GM19328 (cell line): ENCODE data around the gene ZNF236.
"Not testable (repeated sequence)": the region's sequence is repeated elsewhere in the genome, so short reads cannot be mapped to it uniquely, and the experiment has no call there.

Experiments
- ATAC-seq: cut with Tn5 transposase; IDR thresholded peaks from one replicate; pipeline ENCODE4 v1.9.1; 2021; ENCODE audit warnings: mild to moderate bottlenecking, moderate library complexity; ENCODE audit not compliant: unreplicated experiment

The ZNF236 gene

DNA sequence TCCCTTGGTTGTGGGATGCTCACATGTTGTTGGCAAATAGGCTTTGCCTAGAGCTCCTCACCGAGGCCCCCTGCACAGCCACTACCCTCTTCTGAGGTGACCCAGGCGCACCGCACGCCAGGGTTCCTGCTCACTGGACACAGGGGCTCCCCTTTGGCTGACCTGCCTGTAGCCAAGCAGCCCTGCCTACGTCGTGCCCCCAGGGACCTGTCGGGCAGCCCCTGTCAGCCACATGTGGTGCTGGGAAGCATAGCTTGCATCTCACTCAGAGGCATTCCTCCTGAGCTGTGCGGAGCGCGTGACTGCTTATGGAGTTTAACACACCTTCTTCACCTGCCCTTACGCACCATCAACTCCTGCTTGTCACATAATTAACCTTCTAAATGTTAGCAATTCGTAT is 116.3 kb downstream of the ZNF236 start:
- no peak for ATAC-seq

- ATAC-seq, result no peak
Observed at GRCh38 chr18:76941284-76941683, 118.9 kb downstream of the ZNF236 start.

DNA sequence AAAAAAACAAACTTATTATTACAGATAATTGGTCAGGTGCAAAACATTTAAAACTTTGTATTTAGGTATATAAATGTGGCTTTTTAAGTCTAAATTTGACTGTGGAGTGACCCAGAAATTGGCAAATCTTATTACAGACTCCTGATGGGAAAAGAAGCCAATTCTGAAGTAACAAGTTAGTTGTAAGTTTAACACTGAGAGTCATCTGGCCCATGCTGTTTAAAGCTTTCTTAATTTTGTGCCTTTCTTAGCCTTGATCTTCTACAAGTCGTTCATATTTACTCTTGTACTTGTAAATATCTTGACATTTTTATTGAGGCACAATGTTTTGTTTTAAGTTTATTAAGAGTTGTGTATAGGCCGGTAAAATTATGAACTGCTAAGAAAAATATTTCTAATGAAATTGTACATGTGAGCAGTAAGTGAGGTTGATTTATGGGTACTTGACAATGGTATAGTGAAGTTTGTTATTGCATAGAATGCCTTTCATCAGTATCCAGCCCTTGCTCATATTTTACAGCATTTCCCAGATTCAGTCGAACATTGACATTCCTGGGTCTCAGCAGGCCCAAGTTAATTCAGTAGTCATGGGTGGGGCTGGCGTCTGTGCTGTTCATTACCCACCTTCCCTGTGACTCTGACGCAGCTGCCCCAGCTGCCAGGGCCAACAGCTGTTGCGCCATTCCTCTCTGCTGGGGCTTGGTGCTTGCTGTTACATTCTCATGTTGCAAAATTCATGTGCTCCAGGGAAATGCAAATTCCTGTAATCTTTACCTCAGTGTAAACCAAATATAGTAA is 121.4 kb downstream of the ZNF236 start:
- no peak for ATAC-seq

- ATAC-seq, result not testable (repeated sequence)
Observed at GRCh38 chr18:76944346-76944745, 122.0 kb downstream of the ZNF236 start.

DNA sequence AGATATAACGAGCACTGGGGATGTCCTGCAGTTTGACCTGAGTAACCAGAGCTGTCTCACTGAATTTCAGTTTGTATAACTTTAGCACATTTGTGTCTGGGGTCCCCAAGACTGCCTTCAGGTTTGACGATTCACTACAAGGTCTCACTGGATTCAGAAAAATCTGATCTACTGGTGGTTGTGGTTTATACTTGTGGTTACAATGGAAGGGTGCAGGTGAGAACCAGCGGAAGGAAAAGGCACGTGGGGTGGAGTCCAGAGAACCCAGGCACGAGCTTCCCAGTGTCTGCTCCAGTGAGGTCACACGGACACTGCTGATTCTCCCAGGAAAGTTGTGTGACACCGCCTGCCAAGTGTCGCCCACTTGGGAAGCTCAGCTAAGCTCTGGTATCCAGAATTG is 126.0 kb downstream of the ZNF236 start:
- ATAC-seq, result no peak

GRCh38 chr18:76951456-76952247 is 129.3 kb downstream of the ZNF236 start:
- ATAC-seq, result no peak

- ATAC-seq, result no peak
Observed at GRCh38 chr18:76952747-76953146, 130.4 kb downstream of the ZNF236 start.

- ATAC-seq, result no peak
Observed at GRCh38 chr18:76953156-76953555, 130.8 kb downstream of the ZNF236 start.

GRCh38 chr18:76953583-76954233 is 131.4 kb downstream of the ZNF236 start:
- ATAC-seq, result no peak

DNA sequence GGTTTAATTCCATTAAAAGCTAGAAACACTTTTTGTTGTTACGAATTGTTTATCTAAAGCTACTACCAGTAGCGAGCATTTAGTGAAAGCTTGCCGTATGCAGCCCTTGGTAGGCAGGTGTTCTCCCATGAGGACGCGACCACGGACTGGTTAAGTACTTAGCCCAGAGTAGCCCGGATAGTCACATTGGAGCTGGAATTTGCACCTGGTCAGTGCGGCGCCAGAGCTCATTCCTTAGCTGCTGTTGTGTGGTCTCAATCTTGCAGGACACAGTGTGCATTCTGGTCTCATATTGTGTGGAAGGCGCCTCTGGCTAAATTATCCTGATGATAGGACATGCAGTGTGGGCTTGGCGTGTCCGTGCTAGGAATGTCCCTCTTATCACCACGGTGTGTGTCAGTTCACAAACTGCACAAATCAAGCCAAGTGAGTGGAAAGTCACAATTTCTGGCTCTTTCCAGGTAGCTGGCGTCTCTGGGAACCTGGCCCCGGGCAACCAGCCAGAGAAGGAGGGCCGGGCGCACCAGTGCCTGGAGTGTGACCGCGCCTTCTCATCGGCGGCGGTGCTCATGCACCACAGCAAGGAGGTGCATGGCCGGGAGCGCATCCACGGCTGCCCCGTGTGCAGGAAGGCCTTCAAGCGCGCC is 133.3 kb downstream of the ZNF236 start:
- no peak for ATAC-seq

- no peak for ATAC-seq
Observed at GRCh38 chr18:76956648-76957047, 134.3 kb downstream of the ZNF236 start.

DNA sequence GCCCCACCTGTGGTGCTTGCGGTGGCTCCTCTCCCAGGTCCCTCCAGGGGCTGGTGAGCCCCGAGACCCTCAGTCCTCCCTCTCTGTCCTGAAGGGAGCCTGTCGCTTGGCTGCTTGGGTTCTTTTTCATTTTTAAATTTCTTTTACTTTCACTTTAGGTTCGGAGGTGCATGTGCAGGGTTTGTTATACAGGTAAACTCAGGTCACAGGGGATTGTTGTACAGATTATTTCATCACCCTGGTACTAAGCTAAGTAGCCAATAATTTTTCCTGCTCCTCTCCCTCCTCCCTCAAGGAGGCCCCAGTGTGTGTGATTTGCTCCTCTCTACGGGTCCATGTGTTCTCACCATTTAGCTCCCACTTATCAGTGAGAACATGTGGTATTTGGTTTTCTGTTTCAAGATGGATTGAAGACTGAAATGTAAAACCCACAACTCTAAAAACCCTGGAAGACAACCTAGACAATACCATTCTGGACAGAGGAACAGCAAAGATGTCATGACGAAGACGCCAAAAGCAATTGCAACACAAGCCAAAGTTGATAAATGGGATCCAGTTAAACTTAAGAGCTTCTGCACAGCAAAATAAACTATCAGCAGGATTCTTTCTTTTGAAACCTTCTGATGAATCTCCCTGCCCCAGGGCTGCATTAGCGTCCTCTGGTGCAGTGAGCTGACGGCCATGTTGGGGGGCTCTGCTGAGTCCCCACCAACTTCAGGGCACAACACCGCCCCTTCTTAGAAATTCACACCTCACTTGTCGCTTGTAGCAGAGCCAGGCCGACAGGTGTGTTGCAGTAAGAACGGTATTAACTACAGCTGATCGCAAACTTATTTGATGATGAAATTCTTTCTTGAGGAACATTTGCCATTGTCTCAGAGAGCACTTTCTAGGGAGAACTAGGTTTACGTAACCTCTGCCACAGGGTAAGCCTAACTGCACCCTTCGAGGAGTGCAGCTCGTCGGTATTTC is 135.3 kb downstream of the ZNF236 start:
- no peak for ATAC-seq

- no peak for ATAC-seq
Observed at GRCh38 chr18:76958692-76959341, 136.5 kb downstream of the ZNF236 start.

GRCh38 chr18:76959605-76960004 is 137.2 kb downstream of the ZNF236 start:
- no peak for ATAC-seq

GRCh38 chr18:76960528-76961035 is 138.2 kb downstream of the ZNF236 start:
- no peak for ATAC-seq

GRCh38 chr18:76962851-76963250 is 140.5 kb downstream of the ZNF236 start:
- no peak for ATAC-seq

- ATAC-seq, result no peak
Observed at GRCh38 chr18:76963936-76964335, 141.6 kb downstream of the ZNF236 start.

- ATAC-seq, result not testable (repeated sequence)
Observed at GRCh38 chr18:76965555-76966151, 143.3 kb downstream of the ZNF236 start.

DNA sequence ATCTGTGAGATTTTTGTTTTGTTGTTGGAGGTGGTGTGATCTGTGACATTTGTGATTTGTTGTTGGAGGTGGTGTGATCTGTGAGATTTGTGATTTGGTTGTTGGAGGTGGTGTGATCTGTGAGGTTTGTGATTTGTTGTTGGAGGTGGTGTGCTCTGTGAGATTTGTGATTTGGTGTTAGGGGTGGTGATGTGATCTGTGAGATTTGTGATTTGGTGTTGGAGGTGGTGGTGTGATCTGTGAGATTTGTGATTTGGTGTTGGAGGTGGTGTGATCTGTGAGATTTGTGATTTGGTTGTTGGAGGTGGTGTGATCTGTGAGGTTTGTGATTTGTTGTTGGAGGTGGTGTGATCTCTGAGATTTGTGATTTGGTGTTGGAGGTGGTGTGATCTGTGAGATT is 144.9 kb downstream of the ZNF236 start:
- not testable (repeated sequence) for ATAC-seq
